ENCODE data around the gene VWA8.

VWA8 gene

DNA sequence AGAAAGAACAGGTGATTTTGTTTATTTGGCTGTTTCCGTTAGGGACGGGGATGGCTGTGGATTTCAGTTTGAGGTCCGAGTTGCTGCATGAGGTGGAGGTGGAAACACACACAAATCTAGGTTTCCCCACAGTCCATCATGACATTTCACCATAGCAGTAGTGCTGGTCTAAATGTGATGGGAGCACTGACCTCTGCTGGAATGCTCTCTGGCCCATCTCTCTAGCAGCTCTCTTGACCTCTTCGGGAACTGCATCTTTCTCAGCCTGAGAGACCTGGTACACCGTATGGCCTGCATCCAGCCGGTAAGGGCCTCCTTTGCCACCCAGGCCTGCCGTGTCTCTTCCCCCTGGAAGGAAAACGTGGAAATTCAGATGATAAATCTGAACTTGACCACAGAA, 349.5 kb downstream of the VWA8 start:
- Histone ChIP-seq H3K9me3 (replicated peaks; ENCODE audit: insufficient read depth, low read length) (no peaks in the 10 kb centered on the region), H3K9ac (ENCODE audit: low read length) (no peak overlapping the region), H3K4me1 (ENCODE audit: low read length) (no peaks in the 10 kb centered on the region), H3F3A (ENCODE audit: insufficient read depth, low read length) (no peaks in the 10 kb centered on the region), H3K4me2 (ENCODE audit: low read depth, low read length) (no peak overlapping the region), H3K79me2 (ENCODE audit: low read length) (no peaks in the 10 kb centered on the region), H3K4me3 (ENCODE audit: low read length) (no peak overlapping the region), H4K20me1 (ENCODE audit: insufficient read depth, low read length) (no peaks in the 10 kb centered on the region), H3K36me3 (replicated peaks; ENCODE audit: insufficient read depth, low read length) (no peaks in the 10 kb centered on the region), H2AFZ (ENCODE audit: low read length) (no peak overlapping the region), H3K9me2 (replicated peaks; ENCODE audit: insufficient read depth, low read length) (no peaks in the 10 kb centered on the region), H3K27ac (ENCODE audit: low read length) (no peak overlapping the region), H3K27me3 (replicated peaks; ENCODE audit: insufficient read depth, low read length) (no peaks in the 10 kb centered on the region)
- DNase-seq: no peak
- TF ChIP-seq, protein P1, sequence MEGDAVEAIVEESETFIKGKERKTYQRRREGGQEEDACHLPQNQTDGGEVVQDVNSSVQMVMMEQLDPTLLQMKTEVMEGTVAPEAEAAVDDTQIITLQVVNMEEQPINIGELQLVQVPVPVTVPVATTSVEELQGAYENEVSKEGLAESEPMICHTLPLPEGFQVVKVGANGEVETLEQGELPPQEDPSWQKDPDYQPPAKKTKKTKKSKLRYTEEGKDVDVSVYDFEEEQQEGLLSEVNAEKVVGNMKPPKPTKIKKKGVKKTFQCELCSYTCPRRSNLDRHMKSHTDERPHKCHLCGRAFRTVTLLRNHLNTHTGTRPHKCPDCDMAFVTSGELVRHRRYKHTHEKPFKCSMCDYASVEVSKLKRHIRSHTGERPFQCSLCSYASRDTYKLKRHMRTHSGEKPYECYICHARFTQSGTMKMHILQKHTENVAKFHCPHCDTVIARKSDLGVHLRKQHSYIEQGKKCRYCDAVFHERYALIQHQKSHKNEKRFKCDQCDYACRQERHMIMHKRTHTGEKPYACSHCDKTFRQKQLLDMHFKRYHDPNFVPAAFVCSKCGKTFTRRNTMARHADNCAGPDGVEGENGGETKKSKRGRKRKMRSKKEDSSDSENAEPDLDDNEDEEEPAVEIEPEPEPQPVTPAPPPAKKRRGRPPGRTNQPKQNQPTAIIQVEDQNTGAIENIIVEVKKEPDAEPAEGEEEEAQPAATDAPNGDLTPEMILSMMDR (IDR thresholded peaks at IDR 0.05; ENCODE audit: low read length): no peak
- TF ChIP-seq EZH2 (optimal IDR thresholded peaks at IDR 0.05; ENCODE audit: low read depth, low read length) (no peak), EZH2phosphoT487 (IDR thresholded peaks at IDR 0.05; ENCODE audit: low read length) (no peak)

DNA sequence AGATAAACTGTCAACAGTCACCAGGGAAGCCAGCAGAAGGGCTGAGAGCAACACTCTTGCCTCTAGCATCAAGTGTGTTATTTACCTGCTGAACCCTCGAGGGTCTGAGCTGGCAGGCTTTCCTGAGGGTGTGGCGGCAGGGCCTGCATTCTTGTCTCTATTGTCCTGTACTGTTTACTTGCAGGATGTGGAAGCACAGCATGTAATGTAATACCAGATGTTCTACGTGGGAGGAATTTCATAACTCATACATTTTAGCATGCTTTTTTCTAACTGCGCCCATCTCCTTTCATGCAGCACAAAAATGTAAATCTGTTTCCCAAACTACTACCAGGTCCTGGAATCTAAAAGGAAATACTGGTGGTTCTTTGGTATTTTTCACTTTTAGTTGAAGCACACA, 350.5 kb downstream of the VWA8 start:
- Histone ChIP-seq H3K9me3 (replicated peaks; ENCODE audit: insufficient read depth, low read length) (no peaks in the 10 kb centered on the region), H3K79me2 (ENCODE audit: low read length) (no peaks in the 10 kb centered on the region), H3F3A (ENCODE audit: insufficient read depth, low read length) (no peaks in the 10 kb centered on the region), H3K4me2 (ENCODE audit: low read depth, low read length) (no peak overlapping the region), H3K9me2 (replicated peaks; ENCODE audit: insufficient read depth, low read length) (no peaks in the 10 kb centered on the region), H3K4me3 (ENCODE audit: low read length) (no peak overlapping the region), H3K27ac (ENCODE audit: low read length) (no peak overlapping the region), H3K27me3 (replicated peaks; ENCODE audit: insufficient read depth, low read length) (no peaks in the 10 kb centered on the region), H4K20me1 (ENCODE audit: insufficient read depth, low read length) (no peaks in the 10 kb centered on the region), H3K36me3 (replicated peaks; ENCODE audit: insufficient read depth, low read length) (no peaks in the 10 kb centered on the region), H2AFZ (ENCODE audit: low read length) (no peak overlapping the region), H3K9ac (ENCODE audit: low read length) (no peak overlapping the region), H3K4me1 (ENCODE audit: low read length) (no peaks in the 10 kb centered on the region)
- DNase-seq: no peak
- no peak for TF ChIP-seq EZH2phosphoT487 (IDR thresholded peaks at IDR 0.05; ENCODE audit: low read length)
- TF ChIP-seq EZH2 (optimal IDR thresholded peaks at IDR 0.05; ENCODE audit: low read depth, low read length): no peak

DNA sequence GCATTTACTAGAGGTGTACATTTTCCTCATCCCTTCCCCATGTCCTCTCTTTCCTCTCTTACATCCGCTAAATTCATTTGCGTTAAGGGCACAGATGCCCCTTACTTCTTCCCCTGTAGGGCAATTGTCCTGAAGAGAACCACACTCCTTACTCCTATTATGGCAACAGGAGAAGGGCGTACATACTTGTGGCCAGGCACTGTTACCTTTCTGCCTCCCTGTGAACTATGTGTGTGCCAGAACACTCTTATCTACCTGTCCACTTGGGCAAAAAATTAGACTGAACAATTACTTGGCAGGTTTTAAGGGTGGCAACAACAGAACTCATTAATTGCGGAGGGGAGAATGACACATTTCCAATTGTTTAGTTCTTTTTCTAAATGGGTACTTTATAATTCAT, 351.1 kb downstream of the VWA8 start:
- Histone ChIP-seq H3K27ac (ENCODE audit: low read length) (no peak overlapping the region), H3K9ac (ENCODE audit: low read length) (no peak overlapping the region), H3K79me2 (ENCODE audit: low read length) (no peaks in the 10 kb centered on the region), H2AFZ (ENCODE audit: low read length) (no peak overlapping the region), H3K27me3 (replicated peaks; ENCODE audit: insufficient read depth, low read length) (no peaks in the 10 kb centered on the region), H3K4me3 (ENCODE audit: low read length) (no peak overlapping the region), H3F3A (ENCODE audit: insufficient read depth, low read length) (no peaks in the 10 kb centered on the region), H3K36me3 (replicated peaks; ENCODE audit: insufficient read depth, low read length) (no peaks in the 10 kb centered on the region), H3K9me2 (replicated peaks; ENCODE audit: insufficient read depth, low read length) (no peaks in the 10 kb centered on the region), H4K20me1 (ENCODE audit: insufficient read depth, low read length) (no peaks in the 10 kb centered on the region), H3K9me3 (replicated peaks; ENCODE audit: insufficient read depth, low read length) (no peaks in the 10 kb centered on the region), H3K4me1 (ENCODE audit: low read length) (no peaks in the 10 kb centered on the region), H3K4me2 (ENCODE audit: low read depth, low read length) (no peak overlapping the region)
- TF ChIP-seq EZH2phosphoT487 (IDR thresholded peaks at IDR 0.05; ENCODE audit: low read length) (no peak), EZH2 (optimal IDR thresholded peaks at IDR 0.05; ENCODE audit: low read depth, low read length) (no peak)
- TF ChIP-seq, protein P1 (IDR thresholded peaks at IDR 0.05; ENCODE audit: low read length): no peak
- no peak for DNase-seq

DNA sequence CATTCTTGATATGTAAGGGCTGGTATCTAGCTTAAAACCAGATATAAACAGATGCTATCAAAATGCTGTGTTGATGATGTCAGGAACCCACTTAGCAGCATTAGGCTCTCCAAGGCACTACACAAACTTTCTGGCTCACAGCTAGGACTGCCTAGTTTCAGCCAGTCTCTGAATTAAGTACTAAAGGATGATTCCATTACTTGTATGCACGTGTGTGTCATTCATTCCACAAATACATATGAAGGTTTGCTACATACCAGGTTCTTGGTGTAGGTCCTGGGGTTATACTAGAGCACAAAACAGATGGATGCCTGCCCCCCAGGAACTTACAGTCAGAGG, 352.1 kb downstream of the VWA8 start:
- TF ChIP-seq EZH2 (optimal IDR thresholded peaks at IDR 0.05; ENCODE audit: low read depth, low read length) (no peak), EZH2phosphoT487 (IDR thresholded peaks at IDR 0.05; ENCODE audit: low read length) (no peak)
- TF ChIP-seq, protein P1 (IDR thresholded peaks at IDR 0.05; ENCODE audit: low read length): no peak
- Histone ChIP-seq H3K27ac (ENCODE audit: low read length) (no peak overlapping the region), H3K36me3 (replicated peaks; ENCODE audit: insufficient read depth, low read length) (no peaks in the 10 kb centered on the region), H3K4me1 (ENCODE audit: low read length) (no peaks in the 10 kb centered on the region), H3K9ac (ENCODE audit: low read length) (no peak overlapping the region), H3K4me3 (ENCODE audit: low read length) (no peak overlapping the region), H4K20me1 (ENCODE audit: insufficient read depth, low read length) (no peaks in the 10 kb centered on the region), H3F3A (ENCODE audit: insufficient read depth, low read length) (no peaks in the 10 kb centered on the region), H3K9me3 (replicated peaks; ENCODE audit: insufficient read depth, low read length) (no peaks in the 10 kb centered on the region), H3K79me2 (ENCODE audit: low read length) (no peaks in the 10 kb centered on the region), H2AFZ (ENCODE audit: low read length) (no peak overlapping the region), H3K4me2 (ENCODE audit: low read depth, low read length) (no peak overlapping the region), H3K9me2 (replicated peaks; ENCODE audit: insufficient read depth, low read length) (no peaks in the 10 kb centered on the region), H3K27me3 (replicated peaks; ENCODE audit: insufficient read depth, low read length) (no peaks in the 10 kb centered on the region)
- no peak for DNase-seq
